ENCODE results near the gene PRDM16.
A peak's percentile ranks its signal among the peaks of the same experiment; 100 is the strongest.

The PRDM16 gene

GRCh38 chr1:3440711-3441409 is 371.9 kb downstream of the PRDM16 start:
- no peak for DNase-seq

DNA sequence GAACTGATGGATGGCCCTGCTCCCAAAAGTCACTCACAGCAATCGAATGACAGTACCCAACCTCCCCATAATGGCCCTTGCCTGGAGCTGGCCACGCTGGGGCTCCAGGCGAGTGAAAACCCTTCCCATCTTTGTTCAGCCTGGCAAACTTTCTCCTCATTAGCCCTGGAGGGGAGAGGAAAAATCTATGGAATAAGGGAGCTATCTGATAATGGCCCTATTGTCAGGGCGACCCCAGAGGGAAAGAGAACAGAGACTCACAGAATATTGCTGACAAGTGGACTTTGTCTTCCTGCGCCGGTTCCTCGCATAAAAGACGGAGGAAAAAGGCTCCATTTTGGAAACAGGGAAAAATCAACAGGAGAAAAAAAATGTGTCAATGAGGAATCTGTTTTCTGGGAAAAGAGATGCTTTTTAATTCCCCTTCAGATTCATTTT is 372.4 kb downstream of the PRDM16 start:
- DNase-seq: no peak

GRCh38 chr1:3441880-3442279 is 372.9 kb downstream of the PRDM16 start:
- DNase-seq: no peak

- no peak for DNase-seq
Measured at GRCh38 chr1:3442331-3442730, 373.3 kb downstream of the PRDM16 start.

DNA sequence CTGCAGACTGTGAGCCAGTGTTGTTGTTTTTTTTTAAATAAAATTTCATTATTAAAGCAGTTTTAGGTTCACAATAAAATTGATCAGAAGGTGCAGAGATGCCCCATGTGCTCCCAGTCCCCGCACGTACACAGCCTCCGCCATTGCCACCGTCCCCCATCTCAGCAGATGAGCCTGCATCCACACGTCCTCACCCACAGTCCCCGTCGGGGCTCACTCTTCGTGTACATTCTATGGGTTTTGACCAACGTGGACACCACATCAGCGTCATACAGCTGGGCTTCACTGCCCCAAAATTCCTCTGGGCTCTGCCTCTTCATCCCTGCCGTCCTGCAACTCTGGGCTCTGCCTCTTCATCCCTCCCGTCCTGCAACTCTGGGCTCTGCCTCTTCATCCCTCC is 373.9 kb downstream of the PRDM16 start:
- DNase-seq: no peak

GRCh38 chr1:3443807-3444206 is 374.8 kb downstream of the PRDM16 start:
- DNase-seq: no peak

DNA sequence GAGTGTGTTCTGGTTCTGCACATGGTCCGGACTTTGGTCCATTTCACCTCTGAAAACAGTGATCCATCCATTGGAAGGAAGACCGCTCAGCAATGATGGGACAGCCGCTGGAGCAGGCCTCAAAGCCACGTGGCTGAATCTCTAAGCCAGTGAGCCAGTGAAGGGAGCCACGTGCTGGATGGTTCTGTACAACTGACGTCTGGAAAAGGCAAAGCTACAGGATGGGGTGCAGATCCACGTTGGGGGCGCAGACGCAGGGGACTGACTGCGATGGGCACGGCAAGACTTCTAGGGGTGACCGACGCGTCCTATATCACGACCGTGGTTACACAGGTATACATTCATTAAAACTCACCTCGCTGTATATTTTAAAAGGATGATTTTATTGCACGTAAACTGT is 375.3 kb downstream of the PRDM16 start:
- DNase-seq: no peak

DNA sequence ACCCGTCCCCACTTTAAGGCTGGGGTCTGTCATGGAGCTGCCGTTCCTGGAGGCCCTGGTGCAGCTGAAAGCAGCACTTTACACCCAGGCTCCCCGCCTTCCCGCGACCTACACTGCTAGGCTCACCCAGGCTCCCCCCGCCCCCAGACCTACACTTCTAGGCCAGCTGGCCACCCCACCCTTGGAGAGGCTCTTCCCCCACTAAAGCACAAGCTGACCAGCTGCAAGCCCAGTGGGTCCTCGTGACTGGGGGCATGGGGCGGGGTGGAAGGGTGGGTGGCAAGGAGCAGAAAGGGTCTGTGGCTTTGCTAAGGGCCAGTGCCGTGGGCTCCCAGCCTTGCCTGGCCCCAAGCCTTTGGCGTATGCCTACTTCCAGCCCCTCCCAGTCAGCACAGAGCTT is 375.7 kb downstream of the PRDM16 start:
- DNase-seq: no peak

DNA sequence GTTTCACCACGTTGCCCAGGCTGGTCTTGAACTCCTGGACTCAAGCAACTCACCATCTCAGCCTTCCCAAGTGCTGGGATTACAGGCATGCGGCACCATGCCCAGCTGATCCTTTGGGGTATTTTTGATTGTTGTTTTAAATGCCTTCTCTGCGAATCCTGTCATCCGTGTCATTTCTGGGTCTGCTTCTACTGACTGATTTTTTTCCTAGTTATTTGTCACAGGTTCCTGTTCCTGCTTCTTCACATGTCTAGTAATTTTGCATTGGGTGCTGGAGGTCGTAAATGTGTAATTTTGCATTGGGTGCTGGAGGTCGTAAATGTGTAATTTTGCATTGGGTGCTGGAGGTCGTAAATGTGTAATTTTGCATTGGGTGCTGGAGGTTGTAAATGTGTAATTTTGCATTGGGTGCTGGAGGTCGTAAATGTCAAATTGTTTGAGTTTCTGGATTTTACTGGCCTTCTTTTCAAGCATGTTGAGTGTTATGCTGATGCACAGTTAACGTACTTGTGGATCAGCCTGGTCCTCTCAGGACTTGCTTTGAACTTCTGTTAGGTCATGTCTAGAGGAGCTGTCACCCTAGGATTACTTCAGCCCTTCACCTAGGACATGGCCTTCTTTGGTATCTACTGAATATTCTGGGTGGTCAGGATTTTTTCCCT is 381.3 kb downstream of the PRDM16 start:
- no peak for DNase-seq

GRCh38 chr1:3450983-3451382 is 382.0 kb downstream of the PRDM16 start:
- DNase-seq: no peak

DNA sequence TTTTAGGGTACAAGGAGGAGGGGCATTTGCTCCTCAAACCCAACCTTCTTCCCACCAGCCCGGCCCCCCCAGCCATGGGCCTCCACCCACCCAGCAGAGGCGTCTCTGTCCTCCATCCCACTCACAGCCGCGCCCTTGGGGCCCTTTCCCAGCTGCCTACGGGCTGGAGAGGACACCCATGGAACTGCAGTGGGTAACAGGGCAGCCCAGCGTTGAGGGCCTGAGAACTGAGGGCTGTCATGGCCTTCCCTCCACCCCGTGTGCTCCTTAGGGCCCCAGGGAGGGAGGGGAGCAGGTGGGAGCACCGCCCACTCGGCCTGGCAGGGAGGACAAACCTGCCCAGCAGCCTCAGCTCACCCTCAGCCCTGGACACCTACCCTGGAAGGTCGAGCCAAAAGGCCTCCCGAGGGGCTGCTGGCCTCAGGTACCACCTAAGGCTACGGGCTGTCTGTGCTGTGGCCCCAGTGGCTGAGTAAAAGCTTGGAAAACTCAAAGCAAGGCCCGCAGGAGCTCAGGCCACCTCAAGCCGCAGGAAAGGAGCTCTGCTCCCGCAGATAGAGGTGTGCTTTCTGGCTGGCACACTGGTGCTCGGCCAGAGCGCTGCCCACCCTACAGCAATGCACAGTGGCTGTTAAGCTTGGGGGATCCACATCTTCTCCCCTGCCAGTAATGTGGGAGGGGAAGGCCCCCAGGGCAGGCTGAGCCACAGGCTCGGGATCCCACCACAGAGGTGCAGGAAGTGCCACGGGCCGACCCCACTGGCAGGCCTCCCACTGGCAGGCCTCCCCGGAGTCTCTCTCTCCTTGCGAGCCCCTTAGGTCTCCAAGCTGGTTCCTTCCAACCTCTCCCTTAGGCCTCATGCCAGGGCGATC is 383.2 kb downstream of the PRDM16 start:
- DNase-seq: no peak

DNA sequence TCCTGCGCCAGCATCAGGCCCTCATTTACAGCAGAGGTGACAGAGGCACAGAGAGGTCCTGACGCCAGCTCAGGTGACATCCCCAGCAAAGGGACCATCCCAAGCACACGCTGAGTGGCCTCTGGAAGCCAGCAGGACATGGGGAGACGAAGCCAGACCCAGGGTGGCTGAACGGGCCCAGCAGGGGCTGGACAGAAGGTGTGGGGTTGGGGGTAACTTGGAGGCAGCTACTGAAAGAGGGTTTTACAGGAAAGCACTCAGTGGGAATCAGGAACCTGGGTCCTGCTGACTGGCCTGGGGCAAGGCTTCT is 383.8 kb downstream of the PRDM16 start:
- DNase-seq: no peak

GRCh38 chr1:3453203-3453761 is 384.3 kb downstream of the PRDM16 start:
- peak; percentile 93 for DNase-seq

GRCh38 chr1:3453891-3454810 is 385.1 kb downstream of the PRDM16 start, which contains the start of gene ARHGEF16:
ARHGEF16 (plus strand) TSS chr1:3454665; CDS start chr1:3463085, 8,420 bp downstream.
- DNase-seq: peak; percentile 91

DNA sequence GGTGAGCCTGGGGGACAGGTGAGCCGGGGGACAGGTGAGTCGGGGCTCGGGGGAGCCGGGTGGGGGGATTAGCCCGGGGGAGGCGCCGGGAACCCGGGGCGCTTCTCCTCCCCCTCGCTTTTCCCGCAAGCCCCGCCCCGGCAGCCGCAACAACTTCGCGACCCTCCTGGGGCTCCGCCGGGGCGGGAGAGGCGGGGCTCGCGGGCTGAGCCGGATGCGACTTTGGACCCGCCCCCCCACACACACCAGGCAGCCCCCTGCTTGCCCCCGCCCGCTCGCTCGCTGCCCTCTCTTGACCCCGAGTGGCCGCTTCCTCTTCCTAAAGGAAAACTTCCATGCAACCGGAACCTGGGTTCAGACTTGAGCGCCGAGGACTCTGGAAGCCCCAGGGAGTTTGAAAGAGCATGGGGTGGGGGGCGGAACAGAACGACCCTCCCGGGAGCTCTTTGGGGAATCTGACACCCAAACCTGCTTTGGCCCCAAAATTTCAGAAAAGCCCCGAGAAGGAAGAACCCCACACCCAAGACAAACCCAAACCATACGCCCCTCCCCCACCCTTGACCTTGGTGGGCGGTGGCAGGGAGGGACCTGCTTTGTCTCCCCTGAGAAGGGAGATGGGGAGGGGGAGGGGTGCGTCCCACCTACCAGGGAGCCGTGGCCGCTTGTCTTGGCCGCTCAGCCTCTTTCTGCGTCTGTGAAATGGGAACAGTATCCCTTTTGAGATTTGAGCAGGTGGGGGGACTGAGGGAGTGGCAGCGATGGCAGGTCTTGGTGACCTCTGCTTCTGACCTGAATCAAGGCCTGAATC is 386.0 kb downstream of the PRDM16 start:
- DNase-seq: peak; percentile 80

GRCh38 chr1:3455670-3456448 is 386.9 kb downstream of the PRDM16 start:
- no peak for DNase-seq

DNA sequence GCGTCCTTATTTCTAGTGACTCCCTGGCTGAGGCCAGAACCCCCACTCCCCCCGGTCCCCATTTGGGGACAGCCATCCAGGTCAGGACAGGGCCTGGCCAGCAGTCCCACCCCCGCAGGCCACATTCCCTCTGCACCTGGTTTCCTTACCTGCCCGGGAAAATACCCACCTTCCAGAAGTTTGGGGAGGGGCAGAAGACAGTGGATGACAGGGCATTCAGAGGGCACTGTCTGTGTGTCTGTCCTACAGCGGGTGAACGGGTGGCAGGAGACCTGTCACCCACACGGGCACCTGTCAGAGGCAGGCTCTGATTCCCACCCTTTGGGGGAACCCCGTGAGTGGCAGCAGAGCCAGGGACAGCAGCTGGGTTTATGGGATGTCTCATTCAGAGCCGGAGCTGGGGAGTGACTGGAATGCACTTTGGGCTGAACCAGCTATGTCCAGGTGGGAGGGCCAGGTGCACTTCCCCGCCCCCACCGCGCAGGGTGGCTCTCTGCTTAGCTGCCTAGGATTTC is 387.5 kb downstream of the PRDM16 start:
- DNase-seq: no peak

DNA sequence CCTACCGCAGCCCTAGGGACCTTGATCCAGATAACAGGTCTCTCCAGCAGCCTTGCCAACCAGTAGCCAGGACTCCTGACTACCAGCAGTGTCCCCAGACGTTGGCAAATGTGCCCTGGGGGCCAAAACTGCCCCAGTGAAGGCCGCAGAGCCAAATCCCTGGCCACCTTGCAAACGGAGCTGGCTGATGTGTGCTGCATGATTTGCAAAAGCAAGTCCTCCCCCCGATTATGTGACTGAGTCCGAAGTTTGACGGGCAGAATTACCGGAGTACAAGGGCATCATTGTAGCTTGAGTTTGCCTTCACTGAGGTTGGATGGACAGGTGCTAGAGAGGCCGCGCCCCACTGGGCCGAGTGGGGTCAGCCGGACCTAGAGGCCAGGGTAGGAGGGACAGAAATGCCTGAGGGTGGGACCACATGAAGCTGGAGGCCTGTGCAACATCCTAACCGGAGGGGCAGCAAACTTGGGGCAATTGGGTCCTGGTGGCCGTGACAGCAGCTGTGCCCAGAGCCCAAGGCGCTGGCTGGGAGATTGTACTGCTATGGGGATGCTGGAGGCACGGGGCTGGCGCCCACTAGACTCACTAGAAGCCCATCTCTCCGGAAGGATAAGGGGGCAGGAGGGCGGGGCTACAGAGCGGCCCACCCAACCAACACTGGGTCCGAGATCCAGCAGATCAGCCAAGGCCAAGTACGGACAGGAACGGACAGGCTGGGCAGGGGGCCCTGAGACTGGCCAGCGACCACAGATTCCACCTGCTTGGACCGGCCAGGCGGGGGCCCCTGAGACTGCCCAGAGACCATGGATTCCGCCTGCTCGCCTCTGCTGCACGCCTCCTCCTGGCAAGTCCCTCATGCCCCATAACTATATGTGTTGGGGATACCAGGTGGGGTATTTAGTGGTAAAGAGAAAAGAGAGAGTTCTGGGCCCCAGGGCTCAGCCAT is 388.2 kb downstream of the PRDM16 start:
- DNase-seq: no peak
